Measurements from ENCODE around the gene SST. TPM values are rescaled to one million over a fixed set of nuclear protein-coding genes. Genes with fewer than 3 reads are reported as not detected.

SST gene
- total RNA-seq, 1 donor from 2014 or later, result not detected

DNA sequence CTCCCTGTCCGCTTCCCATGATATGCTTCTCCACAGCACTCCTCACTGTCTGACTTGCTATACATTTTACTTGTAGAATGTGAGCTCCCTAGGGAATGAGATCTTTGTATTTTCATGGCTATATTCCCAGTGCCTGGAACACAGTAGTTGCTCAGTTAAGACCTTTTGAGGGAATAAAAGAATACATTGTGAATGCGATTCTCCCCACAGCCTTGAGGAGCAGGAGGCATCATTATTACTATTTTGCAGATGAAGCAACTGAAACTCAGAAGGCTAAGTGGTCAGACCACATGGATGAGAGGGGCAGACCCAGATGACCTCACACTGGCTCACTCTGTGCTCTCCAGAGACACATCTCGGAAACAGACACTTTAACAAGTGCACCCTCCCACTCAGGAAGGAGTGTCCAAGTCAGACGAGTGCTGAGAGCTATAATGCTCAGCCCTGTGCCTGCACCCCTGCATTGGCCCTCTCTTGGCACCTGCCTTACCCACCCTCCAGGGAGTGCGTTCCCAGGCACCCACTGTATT lies 46.8 kb downstream of the SST start:
- FAIRE-seq (no peak), DNase-seq (ENCODE audit: low read depth) (no peak)
- TF ChIP-seq, protein P1, sequence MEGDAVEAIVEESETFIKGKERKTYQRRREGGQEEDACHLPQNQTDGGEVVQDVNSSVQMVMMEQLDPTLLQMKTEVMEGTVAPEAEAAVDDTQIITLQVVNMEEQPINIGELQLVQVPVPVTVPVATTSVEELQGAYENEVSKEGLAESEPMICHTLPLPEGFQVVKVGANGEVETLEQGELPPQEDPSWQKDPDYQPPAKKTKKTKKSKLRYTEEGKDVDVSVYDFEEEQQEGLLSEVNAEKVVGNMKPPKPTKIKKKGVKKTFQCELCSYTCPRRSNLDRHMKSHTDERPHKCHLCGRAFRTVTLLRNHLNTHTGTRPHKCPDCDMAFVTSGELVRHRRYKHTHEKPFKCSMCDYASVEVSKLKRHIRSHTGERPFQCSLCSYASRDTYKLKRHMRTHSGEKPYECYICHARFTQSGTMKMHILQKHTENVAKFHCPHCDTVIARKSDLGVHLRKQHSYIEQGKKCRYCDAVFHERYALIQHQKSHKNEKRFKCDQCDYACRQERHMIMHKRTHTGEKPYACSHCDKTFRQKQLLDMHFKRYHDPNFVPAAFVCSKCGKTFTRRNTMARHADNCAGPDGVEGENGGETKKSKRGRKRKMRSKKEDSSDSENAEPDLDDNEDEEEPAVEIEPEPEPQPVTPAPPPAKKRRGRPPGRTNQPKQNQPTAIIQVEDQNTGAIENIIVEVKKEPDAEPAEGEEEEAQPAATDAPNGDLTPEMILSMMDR (IDR thresholded peaks at IDR 0.05; ENCODE audit: insufficient read depth, low read length, severe bottlenecking), result no peak
- H3K36me3 ChIP-seq (ENCODE audit: control insufficient read depth, insufficient read depth, low read length), result no peaks in the 10 kb centered on the region
- no peak overlapping the region for H3K4me3 ChIP-seq (ENCODE audit: low read depth, low read length)
- peaks cover 2% of the 10 kb centered on the region for H3K27me3 ChIP-seq (ENCODE audit: control insufficient read depth, insufficient read depth, low read length)

- Histone ChIP-seq H3K36me3 (ENCODE audit: control insufficient read depth, insufficient read depth, low read length) (no peaks in the 10 kb centered on the region), H3K4me3 (ENCODE audit: low read depth, low read length) (no peak overlapping the region), H3K27me3 (ENCODE audit: control insufficient read depth, insufficient read depth, low read length) (peaks cover 2% of the 10 kb centered on the region)
- TF ChIP-seq, protein P1 (IDR thresholded peaks at IDR 0.05; ENCODE audit: insufficient read depth, low read length, severe bottlenecking), result no peak
- no peak for FAIRE-seq
- DNase-seq (ENCODE audit: low read depth), result no peak
These were observed 48.3 kb downstream of the SST start for GRCh38 chr3:187621881-187622280.

- H3K36me3 ChIP-seq (ENCODE audit: control insufficient read depth, insufficient read depth, low read length), result no peaks in the 10 kb centered on the region
- H3K27me3 ChIP-seq (ENCODE audit: control insufficient read depth, insufficient read depth, low read length), result peaks cover 4% of the 10 kb centered on the region
- DNase-seq (ENCODE audit: low read depth), result no peak
- no peak overlapping the region for H3K4me3 ChIP-seq (ENCODE audit: low read depth, low read length)
- TF ChIP-seq, protein P1 (IDR thresholded peaks at IDR 0.05; ENCODE audit: insufficient read depth, low read length, severe bottlenecking), result no peak
- FAIRE-seq, result no peak
These were observed 50.7 kb downstream of the SST start for GRCh38 chr3:187619461-187619860.

Other genes with a start within 250 kb of the SST start
- gene RTP2, start 32.2 kb upstream of the SST start, total RNA-seq, result not detected in 2 replicates
- 6.8 and 9.0 TPM in 2 replicates for gene BCL6, start 75.1 kb upstream of the SST start, total RNA-seq

All from bronchial epithelial cell (primary cell).